HG03354 (cell line): ENCODE data around the gene BCL11A.
A peak's percentile ranks its signal among the peaks of the same experiment; 100 is the strongest.

ENCODE experiments used
- ATAC-seq: cut with Tn5 transposase; IDR thresholded peaks from one replicate; pipeline ENCODE4 v1.9.1; 2021; ENCODE audit warnings: mild to moderate bottlenecking; ENCODE audit not compliant: unreplicated experiment, poor library complexity, severe bottlenecking

BCL11A gene

DNA sequence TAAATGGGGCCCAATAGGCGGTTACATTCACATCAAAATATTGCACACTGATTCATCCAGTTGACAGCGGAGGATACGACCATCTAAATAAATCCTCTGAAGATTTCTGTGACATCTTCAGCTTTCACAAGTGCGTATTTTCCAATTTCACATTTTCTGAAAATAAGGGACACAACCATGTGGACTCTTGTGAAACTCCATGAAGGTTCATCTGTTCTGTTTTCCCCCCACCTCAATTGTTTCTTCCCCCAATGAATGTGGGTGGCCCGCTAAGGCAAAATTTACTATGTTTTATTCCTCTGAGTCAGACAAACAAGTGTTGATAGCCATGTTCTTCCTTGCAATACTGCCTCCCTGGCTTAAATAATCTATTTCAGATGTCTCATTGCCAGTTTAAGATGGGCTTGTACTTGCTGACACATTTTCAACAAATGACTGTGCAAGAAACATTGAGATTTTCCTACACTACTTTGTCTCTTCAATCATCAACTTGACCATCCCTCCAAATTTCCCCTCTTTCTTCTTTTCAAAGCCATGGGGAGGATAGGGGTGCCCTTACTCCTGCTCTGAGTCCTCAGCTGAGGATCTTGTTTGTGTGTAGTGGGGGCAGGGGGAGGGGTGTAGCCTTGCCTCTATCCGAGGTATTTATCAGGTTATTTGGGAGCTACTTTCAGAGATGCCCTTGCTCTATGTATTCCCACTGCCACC is 78.2 kb downstream of the BCL11A start:
- no peak for ATAC-seq

DNA sequence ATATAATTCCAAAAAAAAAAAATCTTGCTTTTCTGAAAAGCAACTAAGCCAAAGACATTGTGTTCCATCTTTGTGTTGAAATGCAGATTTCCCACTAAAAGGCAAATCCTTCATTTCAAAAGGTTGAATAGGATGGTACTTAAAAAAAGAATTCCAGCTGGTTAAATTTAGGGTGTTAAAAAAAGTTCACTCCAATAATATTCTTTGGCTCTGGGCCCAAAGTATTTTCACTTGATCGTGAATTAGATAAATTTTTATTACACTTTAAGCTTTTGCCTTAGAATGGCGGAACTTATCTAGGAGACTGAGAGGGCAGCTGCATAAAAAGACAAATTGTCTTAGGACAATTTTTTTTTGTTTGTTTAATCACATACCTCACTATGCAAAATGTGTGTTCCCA is 79.2 kb downstream of the BCL11A start:
- no peak for ATAC-seq

DNA sequence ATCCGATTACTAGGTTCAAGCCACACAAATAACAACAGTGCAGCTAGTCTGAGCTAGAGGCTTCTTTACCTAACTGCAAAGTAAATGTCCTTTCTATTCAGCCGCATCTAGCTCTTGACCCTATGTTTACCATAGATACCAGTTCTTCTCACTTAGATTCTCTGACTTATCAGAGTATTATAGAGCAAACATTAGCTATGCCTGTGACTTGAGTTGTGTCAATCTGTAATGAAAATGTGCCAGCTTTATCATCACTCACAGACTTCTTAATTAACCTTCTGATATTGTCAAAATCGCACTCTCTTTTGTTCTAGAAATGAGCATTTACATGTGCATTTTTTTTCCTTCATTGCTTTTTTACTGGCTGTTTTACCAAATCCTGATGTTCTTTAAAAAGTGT is 79.9 kb downstream of the BCL11A start:
- no peak for ATAC-seq

DNA sequence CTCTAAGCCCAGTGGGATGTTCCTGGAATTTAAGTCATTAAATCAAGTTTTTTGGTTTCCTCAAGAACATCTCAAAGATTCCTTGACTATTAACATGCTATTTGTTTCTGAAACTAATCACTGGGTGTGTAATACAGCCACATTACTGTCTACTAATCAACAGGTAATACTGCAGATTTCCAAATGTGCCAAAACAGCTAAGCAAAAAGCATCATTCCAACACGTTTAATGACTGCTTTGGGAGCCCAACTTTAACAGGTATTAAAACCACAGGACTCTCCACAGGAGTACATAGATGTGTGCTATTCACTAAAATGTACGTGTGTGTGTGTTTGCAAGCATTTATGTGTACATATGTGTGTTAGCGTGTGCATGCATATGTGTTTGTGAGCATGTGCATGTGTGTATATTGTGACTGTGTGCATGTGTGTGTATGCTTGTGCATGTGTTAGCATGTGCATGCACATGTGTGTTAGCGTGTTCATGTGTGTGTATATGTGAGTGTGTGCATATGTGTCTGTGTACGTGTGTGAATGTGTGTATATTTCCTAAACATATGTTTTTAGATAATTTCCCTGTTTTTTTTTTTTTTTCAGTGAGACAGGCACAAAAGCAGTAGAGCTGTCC is 80.7 kb downstream of the BCL11A start:
- no peak for ATAC-seq

DNA sequence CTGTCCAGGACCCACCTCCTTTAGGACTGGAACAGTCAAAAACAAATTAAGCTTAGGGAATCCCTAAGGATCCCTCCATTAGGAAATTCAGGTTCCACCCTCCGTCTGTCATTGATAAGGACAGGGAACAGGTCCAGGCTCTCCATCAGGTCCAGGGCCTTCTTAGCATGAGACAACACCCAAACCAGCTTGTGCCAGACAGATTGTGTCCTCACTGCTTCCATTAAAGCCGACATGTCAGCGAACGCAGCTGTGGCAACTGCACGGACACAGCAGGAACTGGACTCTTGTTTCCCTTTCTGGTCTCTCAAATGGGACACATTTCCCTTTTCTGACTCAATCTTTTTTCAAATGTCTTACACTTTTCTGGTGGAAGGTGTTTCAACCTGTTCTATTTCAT is 81.4 kb downstream of the BCL11A start:
- ATAC-seq = no peak

DNA sequence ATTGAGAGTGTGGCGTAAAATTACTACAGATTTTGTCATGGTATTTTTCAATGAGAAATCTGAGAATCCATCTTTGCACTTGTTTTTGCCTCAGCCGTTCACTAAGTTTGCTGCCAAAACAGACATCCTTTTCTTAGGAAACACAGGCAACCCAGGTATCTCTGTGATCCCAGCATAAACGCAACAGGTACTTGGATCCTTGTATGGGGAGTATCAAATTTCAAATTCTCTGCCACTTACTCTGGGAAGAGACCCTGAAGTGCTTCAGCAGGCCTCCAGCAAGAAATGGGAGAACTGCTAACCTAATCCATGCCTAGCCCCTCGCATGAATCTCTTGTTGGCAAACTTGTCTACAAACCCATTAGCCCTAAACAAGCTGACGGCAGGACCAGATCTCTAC is 83.1 kb downstream of the BCL11A start:
- no peak for ATAC-seq

DNA sequence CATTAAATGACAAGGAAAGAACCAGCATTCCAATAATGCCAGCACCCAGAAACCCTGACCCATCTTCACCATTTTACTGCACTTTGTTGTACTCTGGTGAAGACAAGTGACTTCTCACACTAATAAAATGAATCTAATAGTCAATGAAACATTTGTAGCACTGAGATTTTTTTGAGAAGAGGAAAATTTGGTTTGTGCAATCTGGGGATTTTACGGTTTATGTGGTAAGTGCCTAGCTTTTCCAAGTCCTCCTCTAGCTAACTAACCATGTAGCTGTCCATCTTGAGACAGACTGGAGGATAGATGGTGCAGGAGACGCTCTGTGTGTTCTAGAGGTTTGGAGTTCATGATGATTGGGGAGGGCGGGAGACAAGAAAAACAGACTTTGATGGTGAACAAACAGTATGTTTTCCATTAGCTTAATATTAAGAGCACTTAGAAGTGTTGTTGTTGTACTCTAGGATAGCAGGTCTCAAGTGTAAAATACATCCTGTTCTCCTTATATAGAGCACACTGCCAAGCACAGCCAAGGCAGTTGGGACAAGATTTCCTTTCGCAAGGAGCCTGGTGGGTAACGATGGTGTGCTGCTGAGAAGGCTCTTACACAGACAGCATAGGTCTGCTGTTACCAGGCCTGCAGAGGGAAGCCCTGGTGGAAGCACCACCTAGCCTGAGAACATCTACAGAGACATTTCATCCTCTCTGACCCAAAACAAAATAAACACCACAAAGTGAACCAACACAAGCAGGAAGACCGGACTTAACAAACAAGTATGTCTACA is 83.7 kb downstream of the BCL11A start:
- ATAC-seq = no peak

DNA sequence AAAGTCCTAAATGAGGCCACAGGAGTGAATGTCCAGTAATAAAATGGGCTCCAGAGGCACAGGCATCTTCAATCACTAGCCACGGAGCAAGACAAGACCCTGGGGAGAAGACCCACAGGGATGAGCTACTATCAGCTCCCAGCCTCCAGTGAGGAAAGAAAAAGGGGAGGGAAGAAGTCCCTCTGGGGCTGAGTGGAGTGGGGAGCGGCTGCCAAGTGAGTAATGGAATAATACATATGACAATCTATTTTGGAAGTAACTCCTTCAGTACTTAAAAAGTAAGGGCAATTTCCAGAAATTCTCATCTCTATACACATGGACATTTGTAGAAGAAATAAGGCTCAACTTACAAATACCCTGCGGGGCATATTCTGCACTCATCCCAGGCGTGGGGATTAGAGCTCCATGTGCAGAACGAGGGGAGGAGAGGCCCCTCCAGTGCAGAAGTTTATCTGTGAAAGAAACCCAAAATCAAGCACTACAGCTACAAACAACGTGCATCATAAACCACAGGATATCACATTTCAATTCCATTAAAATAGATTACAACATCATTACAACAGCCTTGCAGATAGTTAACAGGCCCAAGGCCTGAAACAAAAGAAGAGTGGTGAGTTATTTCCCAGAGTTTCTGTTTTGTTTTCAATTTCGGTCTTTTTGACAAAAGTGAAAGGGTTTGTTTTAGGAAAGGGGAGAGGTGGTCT is 84.9 kb downstream of the BCL11A start:
- peak; percentile 60 for ATAC-seq

DNA sequence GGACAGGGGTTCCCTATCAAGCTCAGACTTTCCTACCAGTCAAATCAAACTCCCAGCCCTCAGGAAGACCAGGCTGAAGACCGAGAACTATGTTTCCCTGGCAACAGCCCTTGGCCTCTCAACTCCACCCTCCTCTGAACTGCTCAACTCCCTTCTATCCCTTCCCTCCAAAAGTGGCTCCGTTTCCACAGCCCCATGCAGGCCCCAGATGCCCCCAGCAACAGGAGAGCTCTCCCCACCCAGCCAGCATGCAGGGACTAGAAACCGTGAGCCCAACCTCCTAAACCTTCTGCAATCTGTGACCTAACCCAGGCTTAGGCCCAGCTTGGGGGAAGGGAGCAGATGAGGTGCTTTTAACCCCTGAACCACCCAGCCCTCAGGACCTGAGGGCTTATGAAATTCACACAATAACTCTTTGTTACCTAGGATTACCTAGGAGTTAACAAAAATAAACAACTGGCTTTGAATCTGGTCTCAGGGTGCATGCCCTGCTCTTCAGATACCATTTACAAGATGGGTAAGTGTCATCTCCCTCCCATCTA is 87.2 kb downstream of the BCL11A start:
- ATAC-seq = no peak

DNA sequence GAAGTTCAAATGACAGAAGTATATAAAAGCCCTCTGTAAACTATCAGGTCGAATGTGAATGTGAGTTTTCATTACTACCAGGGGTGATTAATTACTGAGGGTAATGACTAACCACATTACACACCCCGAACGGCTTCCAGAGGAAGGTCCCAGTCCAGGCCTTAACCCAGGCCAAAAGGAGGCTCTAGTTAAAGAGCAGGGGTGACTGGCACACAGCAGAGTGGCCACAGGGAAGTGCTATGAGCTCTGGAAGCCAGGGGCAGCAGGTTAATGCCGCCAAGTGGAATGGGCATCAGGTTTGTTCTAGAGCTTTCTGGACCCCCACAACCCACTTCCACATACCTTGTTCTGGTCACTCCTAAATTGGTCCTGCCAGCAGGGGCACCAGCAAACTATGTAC is 87.7 kb downstream of the BCL11A start:
- no peak for ATAC-seq

DNA sequence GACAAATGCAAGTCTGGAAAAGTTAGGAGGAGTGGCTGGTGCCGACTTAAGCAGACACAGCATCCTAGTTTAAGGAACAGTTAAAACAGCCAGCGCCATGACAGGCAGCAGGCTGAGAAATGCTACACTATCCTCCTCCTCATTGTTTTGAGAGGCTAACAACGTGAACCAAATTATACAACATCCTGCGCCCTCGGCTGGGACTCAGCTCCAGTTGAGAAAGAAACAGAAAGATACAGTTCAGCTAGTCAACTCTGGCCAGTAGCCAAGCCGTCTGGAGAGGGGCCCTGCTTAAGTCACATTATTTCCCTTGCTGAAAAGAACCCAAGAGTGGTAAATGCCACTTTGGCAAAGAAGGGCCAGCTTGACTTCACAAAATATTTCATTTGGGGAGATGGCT is 90.2 kb downstream of the BCL11A start:
- ATAC-seq = no peak

DNA sequence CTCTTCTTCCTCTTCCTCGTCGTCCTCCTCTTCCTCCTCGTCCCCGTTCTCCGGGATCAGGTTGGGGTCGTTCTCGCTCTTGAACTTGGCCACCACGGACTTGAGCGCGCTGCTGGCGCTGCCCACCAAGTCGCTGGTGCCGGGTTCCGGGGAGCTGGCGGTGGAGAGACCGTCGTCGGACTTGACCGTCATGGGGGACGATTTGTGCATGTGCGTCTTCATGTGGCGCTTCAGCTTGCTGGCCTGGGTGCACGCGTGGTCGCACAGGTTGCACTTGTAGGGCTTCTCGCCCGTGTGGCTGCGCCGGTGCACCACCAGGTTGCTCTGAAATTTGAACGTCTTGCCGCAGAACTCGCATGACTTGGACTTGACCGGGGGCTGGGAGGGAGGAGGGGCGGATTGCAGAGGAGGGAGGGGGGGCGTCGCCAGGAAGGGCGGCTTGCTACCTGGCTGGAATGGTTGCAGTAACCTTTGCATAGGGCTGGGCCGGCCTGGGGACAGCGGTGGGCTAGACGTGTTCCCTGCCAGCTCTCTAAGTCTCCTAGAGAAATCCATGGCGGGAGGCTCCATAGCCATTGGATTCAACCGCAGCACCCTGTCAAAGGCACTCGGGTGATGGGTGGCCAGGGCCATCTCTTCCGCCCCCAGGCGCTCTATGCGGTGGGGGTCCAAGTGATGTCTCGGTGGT is 91.9 kb downstream of the BCL11A start:
- no peak for ATAC-seq

DNA sequence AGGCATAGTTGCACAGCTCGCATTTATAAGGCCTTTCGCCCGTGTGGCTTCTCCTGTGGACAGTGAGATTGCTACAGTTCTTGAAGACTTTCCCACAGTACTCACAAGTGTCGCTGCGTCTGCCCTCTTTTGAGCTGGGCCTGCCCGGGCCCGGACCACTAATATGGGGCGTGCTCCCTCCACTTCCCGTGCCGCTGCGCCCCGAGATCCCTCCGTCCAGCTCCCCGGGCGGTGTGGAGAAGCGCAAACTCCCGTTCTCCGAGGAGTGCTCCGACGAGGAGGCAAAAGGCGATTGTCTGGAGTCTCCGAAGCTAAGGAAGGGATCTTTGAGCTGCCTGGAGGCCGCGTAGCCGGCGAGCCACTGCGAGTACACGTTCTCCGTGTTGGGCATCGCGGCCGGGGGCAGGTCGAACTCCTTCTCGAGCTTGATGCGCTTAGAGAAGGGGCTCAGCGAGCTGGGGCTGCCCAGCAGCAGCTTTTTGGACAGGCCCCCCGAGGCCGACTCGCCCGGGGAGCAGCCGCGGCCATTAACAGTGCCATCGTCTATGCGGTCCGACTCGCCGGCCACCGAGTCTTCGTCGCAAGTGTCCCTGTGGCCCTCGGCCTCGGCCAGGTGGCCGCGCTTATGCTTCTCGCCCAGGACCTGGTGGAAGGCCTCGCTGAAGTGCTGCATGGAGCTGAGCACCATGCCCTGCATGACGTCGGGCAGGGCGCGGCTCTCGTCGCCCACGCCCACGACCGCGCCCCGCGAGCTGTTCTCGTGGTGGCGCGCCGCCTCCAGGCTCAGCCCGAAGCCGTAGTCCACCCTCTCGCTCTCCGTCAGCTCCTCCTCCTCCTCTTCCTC is 92.7 kb downstream of the BCL11A start:
- ATAC-seq = no peak

DNA sequence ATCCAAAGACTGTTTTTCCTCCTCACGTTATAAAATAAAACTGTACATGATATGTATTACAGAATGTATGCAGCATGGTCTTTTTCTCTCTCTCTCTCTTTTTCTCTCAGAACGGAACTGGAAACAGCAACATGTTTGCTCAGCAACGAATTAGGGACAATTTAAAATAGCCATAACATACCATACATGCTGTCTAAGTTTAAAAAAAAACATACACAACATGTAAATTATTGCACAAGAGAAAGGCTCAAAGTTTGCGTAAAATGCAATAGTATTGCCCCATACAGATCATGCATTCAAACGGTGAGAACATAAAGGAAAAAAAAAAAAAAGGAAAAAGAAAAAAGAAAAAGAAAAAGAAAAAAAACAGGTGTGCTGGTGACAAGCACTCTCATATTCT is 93.6 kb downstream of the BCL11A start:
- ATAC-seq = no peak

DNA sequence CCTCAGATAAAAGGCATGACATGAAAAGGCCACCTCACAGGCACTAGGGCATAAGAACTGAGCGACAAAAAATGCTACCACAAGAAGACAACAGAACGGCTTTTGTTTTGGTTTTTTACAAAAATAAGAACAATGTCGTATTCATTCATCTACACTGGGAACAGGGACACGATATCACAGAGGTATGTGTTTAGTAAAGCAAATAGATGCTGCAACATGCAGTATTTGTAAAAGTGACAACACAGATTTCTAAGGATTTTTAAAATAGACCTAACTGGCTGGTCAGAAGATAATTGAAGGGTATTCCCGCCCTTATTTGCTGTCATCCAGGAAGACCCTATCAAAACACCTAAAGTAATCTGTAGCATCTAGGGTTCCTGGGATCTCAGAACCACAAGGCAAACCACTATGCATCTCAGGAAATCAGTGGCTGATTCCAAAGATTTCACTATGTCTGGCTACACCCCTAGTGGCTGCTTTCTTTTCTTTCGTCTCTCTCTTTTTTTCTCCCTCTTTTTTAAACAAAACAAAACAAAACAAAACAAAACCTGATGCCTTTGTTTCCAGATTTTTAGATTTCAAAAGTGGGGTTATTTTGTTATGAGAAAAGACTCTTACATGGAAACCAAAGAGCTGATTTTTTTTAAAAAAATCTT is 97.2 kb downstream of the BCL11A start:
- no peak for ATAC-seq

DNA sequence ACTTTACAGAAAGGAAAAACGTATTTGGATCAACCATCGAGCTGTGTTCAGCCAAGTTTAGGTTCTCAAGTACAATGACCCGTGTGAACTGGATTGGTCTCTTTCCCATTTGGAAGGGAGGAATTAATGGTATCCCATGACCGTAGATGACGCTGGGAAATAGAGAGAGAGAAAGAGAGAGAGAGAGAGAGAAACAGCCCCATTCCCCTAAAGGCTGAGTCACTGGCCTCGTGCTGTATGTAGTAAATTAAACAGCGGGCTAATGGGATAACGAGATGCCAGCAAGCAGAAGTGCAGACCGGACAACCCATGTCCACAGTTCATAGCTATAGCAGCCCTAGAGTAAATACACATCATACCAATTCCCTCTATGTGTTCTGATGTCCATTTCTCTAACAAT is 99.6 kb downstream of the BCL11A start:
- no peak for ATAC-seq

DNA sequence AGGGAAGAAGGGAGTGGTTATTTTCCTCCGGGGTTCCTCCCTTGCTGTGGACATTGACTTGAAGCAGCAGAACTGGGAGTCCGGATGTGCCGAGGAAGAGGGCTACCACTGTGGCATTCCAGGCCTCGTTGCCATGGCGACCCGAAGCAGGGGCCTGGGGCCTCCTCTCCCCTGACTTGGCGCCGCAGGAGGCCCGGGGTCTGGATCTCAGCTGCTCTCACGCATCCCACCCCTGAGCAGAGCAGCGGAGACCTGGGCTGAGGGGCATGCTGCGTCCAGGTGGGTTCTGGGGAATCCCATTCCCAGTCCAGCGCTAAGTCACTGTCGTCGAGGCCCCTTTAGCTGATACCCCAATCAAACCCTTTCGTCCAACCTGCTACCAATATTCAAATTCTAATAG is 100.2 kb downstream of the BCL11A start:
- ATAC-seq = no peak

DNA sequence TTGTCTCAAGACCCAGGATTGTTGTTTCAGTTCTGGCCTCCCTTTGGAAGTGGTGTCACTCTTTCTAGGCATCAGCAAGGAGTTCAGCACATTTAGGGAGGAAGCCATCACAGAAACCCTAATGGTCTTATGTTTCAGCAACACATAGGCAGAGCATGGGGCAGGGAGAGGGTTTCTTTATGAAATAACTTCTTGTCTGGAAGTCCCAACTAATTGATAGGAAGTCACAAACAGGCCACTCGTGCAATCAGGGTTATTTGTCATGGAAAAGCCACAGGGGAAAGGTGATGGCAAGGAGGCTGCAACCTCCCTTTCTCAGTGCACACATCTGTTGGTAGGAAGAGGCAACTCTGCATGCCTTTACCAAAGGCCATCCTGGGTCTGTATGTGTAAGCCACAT is 103.0 kb downstream of the BCL11A start:
- no peak for ATAC-seq
